ENCODE results near the gene RPS19.

The RPS19 gene

DNA sequence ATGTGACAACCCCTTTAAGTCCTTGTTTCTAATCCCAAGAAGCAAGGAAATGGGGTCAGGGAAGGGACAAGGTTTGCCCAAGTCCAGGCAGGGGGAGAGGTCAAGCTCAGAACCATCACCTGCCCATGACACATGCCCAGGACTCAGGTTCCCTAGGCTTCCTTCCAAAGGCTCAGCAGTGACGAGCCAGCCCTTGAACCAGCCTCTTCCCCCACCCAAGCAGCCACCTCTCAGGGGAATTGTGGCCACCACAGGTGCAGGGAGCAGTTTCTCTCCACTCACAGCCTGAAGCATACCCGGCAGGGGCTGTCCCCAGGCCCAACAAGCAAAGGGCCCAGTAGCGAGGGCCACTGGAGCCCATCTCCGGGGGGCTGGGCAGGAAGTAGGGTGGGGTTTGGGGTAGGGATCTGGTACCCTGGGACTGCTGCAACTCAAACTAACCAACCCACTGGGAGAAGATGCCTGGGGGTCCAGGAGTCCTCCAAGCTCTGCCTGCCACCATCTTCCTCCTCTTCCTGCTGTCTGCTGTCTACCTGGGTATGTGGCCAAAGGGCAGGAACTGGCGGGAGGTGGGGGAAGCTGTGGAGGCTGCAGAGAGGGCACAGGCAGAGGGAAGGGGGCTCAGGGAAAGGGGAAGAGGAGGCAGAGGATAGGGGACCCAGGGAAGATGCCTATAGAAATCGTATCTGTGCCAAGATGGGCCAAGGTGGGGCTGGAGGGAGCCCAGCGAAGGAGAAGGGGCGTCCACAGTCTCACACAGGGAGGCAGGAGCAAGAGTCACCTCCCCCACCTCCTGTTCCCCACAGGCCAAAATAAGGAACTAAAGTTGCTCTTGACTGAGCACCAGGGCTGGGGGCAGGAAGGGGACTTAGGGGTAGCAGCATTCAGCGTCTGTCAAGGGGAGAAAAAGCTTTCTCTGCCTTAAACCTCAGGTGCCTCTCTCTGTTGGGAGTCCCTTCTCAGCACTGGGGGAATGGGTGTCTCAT is 17.1 kb downstream of the RPS19 start, which contains the start of gene CD79A:
CD79A (plus strand) TSS at position 433 of the 986 bp plus-strand sequence; CDS start at position 459, 26 bp downstream.
- Histone ChIP-seq H3K9me3 (ENCODE audit: control insufficient read depth in 2 of 2, low read length in 2 of 2) (no peaks in the 10 kb centered on the region), H3K36me3 (ENCODE audit: control insufficient read depth in 2 of 2, insufficient read depth in 2 of 2, low read length in 2 of 2) (no peaks in the 10 kb centered on the region), H3K9ac (ENCODE audit: low read depth in 1 of 2, low read length in 2 of 2) (peak within 1 kb of the TSS in 1 of 2 donors; percentile 56), H3K4me1 (ENCODE audit: control insufficient read depth in 2 of 2, insufficient read depth in 2 of 2, low read length in 2 of 2) (peaks cover 3 to 19% of the 10 kb centered on the region in 2 donors), H3K4me3 (ENCODE audit: low read length in 2 of 2) (peak within 1 kb of the TSS in 1 of 2 donors; percentile 64), H3K27me3 (ENCODE audit: control insufficient read depth in 2 of 2, insufficient read depth in 2 of 2, low read length in 2 of 2) (no peaks in the 10 kb centered on the region), H3K27ac (ENCODE audit: low read depth in 2 of 2, low read length in 2 of 2) (peak within 1 kb of the TSS; percentile 34 to 79)

DNA sequence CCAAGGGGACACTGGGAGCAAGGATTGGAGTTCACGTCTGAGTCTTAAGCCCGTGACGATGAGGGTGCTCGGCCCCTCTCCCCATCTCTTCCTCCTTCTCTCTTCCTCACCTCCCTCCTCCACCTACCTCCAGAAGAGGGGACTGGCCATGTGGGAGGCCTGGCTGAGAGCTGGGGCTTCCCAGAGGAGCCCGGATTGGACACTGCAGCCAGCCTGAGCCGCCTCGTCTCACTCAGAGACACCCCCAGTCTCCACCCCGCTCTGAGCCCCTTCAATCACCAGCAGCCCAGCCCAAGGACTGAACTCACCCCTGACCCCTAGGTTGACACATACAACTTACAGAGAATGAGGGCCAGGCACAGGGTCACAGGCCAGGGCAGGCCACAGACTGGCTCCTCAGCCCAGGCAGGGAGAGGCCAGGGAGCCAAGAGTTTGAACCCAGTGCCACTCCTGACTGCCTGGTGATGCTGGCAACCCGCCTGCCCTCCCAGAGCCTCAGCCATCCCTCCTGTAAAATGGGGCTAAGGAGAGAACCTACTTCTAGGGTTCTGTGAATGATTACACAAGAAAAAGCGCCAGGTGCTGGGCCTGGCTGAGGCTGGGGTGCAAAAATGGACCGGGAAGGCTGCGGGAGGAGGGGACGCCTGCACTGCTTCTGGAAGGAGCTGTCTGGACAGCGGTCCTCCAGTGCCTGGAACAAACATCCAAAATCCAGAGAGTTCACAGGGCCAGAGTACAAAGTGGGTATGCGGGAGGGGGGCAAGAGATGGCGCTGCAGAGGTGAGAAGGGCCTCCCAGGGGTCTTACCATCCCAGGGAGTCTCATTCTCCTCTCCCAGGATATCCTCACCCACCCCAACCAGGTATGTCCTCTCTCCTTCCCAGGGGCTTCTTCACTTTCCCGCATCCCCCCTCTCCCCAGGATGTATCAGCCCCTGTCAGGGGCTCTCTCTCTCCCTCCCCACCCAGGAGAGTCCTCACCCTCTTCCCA is 18.2 kb downstream of the RPS19 start:
- H3K9ac ChIP-seq (ENCODE audit: low read depth in 1 of 2, low read length in 2 of 2) = peak overlapping the region in 1 of 2 donors; percentile 56
- H3K9me3 ChIP-seq (ENCODE audit: control insufficient read depth in 2 of 2, low read length in 2 of 2) = no peaks in the 10 kb centered on the region
- H3K4me3 ChIP-seq (ENCODE audit: low read length in 2 of 2) = peak overlapping the region in 1 of 2 donors; percentile 64
- peak overlapping the region; percentile 34 to 79 for H3K27ac ChIP-seq (ENCODE audit: low read depth in 2 of 2, low read length in 2 of 2)
- no peaks in the 10 kb centered on the region for H3K27me3 ChIP-seq (ENCODE audit: control insufficient read depth in 2 of 2, insufficient read depth in 2 of 2, low read length in 2 of 2)
- peaks cover 4 to 12% of the 10 kb centered on the region in 2 donors for H3K4me1 ChIP-seq (ENCODE audit: control insufficient read depth in 2 of 2, insufficient read depth in 2 of 2, low read length in 2 of 2)
- no peaks in the 10 kb centered on the region for H3K36me3 ChIP-seq (ENCODE audit: control insufficient read depth in 2 of 2, insufficient read depth in 2 of 2, low read length in 2 of 2)

GRCh38 chr19:41879080-41879479 is 19.0 kb downstream of the RPS19 start:
- no peaks in the 10 kb centered on the region for H3K9me3 ChIP-seq (ENCODE audit: control insufficient read depth in 2 of 2, low read length in 2 of 2)
- peaks cover 9 to 10% of the 10 kb centered on the region in 2 donors for H3K4me1 ChIP-seq (ENCODE audit: control insufficient read depth in 2 of 2, insufficient read depth in 2 of 2, low read length in 2 of 2)
- no peaks in the 10 kb centered on the region for H3K27me3 ChIP-seq (ENCODE audit: control insufficient read depth in 2 of 2, insufficient read depth in 2 of 2, low read length in 2 of 2)
- no peak overlapping the region for H3K9ac ChIP-seq (ENCODE audit: low read depth in 1 of 2, low read length in 2 of 2)
- H3K36me3 ChIP-seq (ENCODE audit: control insufficient read depth in 2 of 2, insufficient read depth in 2 of 2, low read length in 2 of 2) = no peaks in the 10 kb centered on the region
- H3K27ac ChIP-seq (ENCODE audit: low read depth in 2 of 2, low read length in 2 of 2) = no peak overlapping the region
- no peak overlapping the region for H3K4me3 ChIP-seq (ENCODE audit: low read length in 2 of 2)

DNA sequence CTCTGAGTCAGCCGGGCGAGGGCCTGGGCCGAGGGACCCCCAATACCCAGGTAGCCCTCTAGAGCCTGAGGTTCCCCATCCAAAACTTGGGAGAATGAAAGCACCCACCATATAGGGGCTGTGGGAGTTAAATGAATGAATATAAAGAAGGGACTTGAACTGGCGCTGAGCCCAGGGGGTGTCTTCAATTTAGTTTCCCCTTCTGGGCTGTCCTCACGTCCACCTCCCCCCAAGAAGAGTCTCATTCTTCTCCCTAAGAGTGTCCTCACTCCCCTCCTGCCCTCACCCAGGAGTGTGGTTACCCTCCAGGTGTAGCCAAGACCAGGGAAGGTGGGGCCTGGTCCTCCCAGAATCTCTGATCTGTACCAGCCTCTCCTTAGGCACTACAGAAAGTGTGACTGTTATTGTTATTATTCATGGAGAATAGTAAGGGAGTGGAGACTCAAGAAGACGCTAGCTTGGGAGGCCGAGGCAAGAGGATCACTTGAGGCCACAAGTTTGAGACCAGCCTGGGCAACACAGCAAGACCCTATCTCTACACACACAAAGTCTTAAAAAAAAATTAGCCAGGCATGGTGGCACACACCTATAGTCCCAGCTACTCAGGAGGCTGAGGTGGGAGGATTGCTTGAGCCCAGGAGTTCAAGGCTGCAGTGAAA is 19.7 kb downstream of the RPS19 start:
- Histone ChIP-seq H3K4me3 (ENCODE audit: low read length in 2 of 2) (no peak overlapping the region), H3K27ac (ENCODE audit: low read depth in 2 of 2, low read length in 2 of 2) (no peak overlapping the region), H3K9me3 (ENCODE audit: control insufficient read depth in 2 of 2, low read length in 2 of 2) (no peaks in the 10 kb centered on the region), H3K9ac (ENCODE audit: low read depth in 1 of 2, low read length in 2 of 2) (no peak overlapping the region), H3K27me3 (ENCODE audit: control insufficient read depth in 2 of 2, insufficient read depth in 2 of 2, low read length in 2 of 2) (no peaks in the 10 kb centered on the region), H3K36me3 (ENCODE audit: control insufficient read depth in 2 of 2, insufficient read depth in 2 of 2, low read length in 2 of 2) (no peaks in the 10 kb centered on the region), H3K4me1 (ENCODE audit: control insufficient read depth in 2 of 2, insufficient read depth in 2 of 2, low read length in 2 of 2) (peaks cover 12 to 13% of the 10 kb centered on the region in 2 donors)

GRCh38 chr19:41880329-41880708 is 20.3 kb downstream of the RPS19 start:
- Histone ChIP-seq H3K4me3 (ENCODE audit: low read length in 2 of 2) (no peak overlapping the region), H3K4me1 (ENCODE audit: control insufficient read depth in 2 of 2, insufficient read depth in 2 of 2, low read length in 2 of 2) (peaks cover 16 to 17% of the 10 kb centered on the region in 2 donors), H3K27me3 (ENCODE audit: control insufficient read depth in 2 of 2, insufficient read depth in 2 of 2, low read length in 2 of 2) (no peaks in the 10 kb centered on the region), H3K9ac (ENCODE audit: low read depth in 1 of 2, low read length in 2 of 2) (no peak overlapping the region), H3K27ac (ENCODE audit: low read depth in 2 of 2, low read length in 2 of 2) (no peak overlapping the region), H3K36me3 (ENCODE audit: control insufficient read depth in 2 of 2, insufficient read depth in 2 of 2, low read length in 2 of 2) (no peaks in the 10 kb centered on the region), H3K9me3 (ENCODE audit: control insufficient read depth in 2 of 2, low read length in 2 of 2) (no peaks in the 10 kb centered on the region)

DNA sequence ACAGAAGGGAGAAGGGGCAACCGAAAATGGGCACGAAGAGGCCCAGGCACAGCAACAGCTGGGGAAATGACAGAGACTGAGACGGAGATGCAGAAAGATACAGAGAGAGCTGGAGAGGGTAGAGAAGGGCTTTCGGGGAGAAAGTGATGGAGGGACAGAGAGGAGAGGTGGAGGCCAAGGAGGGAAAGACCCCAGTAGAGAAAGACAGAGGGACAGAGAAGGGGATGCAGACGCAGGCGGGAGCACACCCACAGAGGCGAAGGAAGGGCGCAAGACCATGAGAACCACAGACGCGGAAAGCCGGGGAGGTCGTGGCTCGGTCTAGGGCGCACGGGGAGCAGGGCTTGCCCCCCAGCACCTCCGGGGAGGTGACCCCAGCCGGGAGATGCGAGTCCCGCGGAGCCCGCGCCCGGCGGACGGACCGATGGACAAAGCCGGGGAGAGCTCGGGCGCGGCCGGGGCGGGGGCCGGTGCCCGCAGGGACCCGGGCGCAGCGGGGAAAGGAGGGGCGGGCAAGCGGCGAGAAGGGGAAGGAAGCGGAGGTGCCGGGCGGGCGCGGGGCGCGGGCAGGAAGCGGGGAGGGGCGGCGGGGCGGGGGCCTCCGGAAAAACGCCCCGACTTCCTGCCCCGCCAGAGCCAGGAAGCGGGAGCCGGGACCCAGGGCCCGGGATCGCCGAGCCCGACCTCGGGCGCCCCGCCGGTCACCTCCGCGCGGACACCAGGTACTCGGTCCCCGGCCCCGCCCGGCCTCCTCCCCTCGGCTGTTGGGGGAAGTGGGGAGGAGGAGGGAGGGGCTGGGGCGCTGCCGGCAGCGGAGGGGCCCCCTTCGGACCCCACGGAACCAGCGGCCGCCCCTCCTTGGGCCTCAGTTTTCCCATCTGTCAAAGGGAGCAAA is 22.8 kb downstream of the RPS19 start, which contains the start of gene ARHGEF1:
ARHGEF1 (plus strand) TSS at position 617 of the 895 bp plus-strand sequence. CDS start 4,899 bp downstream, outside the sequence.
- peaks cover 28 to 39% of the 10 kb centered on the region in 2 donors for H3K4me1 ChIP-seq (ENCODE audit: control insufficient read depth in 2 of 2, insufficient read depth in 2 of 2, low read length in 2 of 2)
- H3K9me3 ChIP-seq (ENCODE audit: control insufficient read depth in 2 of 2, low read length in 2 of 2) = no peaks in the 10 kb centered on the region
- H3K4me3 ChIP-seq (ENCODE audit: low read length in 2 of 2) = peak within 1 kb of the TSS; percentile 93 to 97
- no peaks in the 10 kb centered on the region for H3K36me3 ChIP-seq (ENCODE audit: control insufficient read depth in 2 of 2, insufficient read depth in 2 of 2, low read length in 2 of 2)
- H3K9ac ChIP-seq (ENCODE audit: low read depth in 1 of 2, low read length in 2 of 2) = peak within 1 kb of the TSS; percentile 92 to 94
- peak within 1 kb of the TSS; percentile 81 to 87 for H3K27ac ChIP-seq (ENCODE audit: low read depth in 2 of 2, low read length in 2 of 2)
- no peaks in the 10 kb centered on the region for H3K27me3 ChIP-seq (ENCODE audit: control insufficient read depth in 2 of 2, insufficient read depth in 2 of 2, low read length in 2 of 2)

DNA sequence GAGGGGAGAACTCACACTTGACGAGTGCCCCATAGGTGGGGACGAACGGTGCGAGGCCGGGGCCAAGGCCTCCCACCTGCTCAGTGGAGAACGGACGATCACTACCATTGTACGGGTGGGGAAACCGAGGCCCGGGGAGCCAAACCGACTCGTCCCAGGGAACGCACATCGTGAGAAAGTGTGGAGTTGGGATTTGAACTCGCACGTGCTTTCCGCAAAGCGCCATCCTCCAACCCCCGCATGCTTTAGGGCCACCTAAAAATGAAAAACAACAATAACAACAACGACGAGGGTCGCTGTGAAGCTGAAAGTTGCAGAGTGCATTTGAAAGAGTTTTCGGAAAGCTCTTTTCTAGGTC is 23.4 kb downstream of the RPS19 start:
- Histone ChIP-seq H3K27ac (ENCODE audit: low read depth in 2 of 2, low read length in 2 of 2) (peak overlapping the region; percentile 81 to 87), H3K4me3 (ENCODE audit: low read length in 2 of 2) (peak overlapping the region; percentile 93 to 97), H3K4me1 (ENCODE audit: control insufficient read depth in 2 of 2, insufficient read depth in 2 of 2, low read length in 2 of 2) (peaks cover 24 to 43% of the 10 kb centered on the region in 2 donors), H3K9me3 (ENCODE audit: control insufficient read depth in 2 of 2, low read length in 2 of 2) (no peaks in the 10 kb centered on the region), H3K27me3 (ENCODE audit: control insufficient read depth in 2 of 2, insufficient read depth in 2 of 2, low read length in 2 of 2) (no peaks in the 10 kb centered on the region), H3K36me3 (ENCODE audit: control insufficient read depth in 2 of 2, insufficient read depth in 2 of 2, low read length in 2 of 2) (no peaks in the 10 kb centered on the region), H3K9ac (ENCODE audit: low read depth in 1 of 2, low read length in 2 of 2) (peak overlapping the region; percentile 92 to 94)

DNA sequence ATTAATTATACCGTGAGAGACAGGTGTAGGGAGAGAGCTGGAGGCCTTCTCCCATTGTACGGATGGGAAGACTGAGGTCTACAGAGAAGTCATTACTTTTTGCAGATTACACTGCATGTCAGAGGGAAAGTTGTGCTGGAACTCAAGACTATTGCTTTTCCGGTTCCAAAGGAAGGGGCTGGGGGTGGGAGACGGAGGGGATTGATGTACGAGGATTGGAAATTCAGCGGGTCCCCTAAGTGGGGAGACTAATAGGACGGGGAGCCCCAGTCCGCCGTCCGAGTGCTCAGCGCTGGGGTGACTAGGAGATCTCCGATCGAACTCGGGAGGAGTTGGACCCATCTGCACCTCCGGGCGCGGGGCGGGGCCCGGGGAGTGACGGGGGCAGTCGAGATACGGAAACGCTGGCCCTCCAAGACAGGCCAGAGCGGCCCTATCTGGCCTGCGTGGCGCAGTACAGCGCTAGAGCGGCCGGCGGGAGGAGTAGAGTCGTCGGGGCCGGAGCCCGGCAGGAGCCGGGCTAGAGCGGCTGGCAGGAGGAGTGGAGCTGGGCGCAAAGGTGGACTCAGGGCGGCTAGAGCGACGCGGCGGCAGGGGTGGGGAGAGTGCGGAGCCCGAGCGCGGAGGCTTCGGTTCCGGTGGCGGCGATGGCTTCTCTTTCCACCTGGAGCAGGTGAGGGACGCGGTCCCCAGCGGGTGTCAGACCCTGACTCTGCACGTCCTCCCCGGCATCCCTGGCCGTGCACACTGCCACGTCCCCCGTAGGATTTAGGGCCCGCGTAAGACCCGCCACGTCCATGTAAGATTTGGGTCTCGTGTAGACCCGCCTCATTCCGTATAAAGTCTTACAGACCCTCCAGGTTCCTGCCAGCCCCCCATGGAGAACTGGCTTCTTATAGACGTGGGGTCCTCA is 24.0 kb downstream of the RPS19 start:
- H3K27me3 ChIP-seq (ENCODE audit: control insufficient read depth in 2 of 2, insufficient read depth in 2 of 2, low read length in 2 of 2) = no peaks in the 10 kb centered on the region
- peaks cover 24 to 43% of the 10 kb centered on the region in 2 donors for H3K4me1 ChIP-seq (ENCODE audit: control insufficient read depth in 2 of 2, insufficient read depth in 2 of 2, low read length in 2 of 2)
- peaks cover 3 to 4% of the 10 kb centered on the region in 2 donors for H3K36me3 ChIP-seq (ENCODE audit: control insufficient read depth in 2 of 2, insufficient read depth in 2 of 2, low read length in 2 of 2)
- peak overlapping the region; percentile 81 to 87 for H3K27ac ChIP-seq (ENCODE audit: low read depth in 2 of 2, low read length in 2 of 2)
- H3K9ac ChIP-seq (ENCODE audit: low read depth in 1 of 2, low read length in 2 of 2) = peak overlapping the region; percentile 92 to 94
- no peaks in the 10 kb centered on the region for H3K9me3 ChIP-seq (ENCODE audit: control insufficient read depth in 2 of 2, low read length in 2 of 2)
- H3K4me3 ChIP-seq (ENCODE audit: low read length in 2 of 2) = peak overlapping the region; percentile 93 to 97

Data from mucosa of rectum (tissue), 2 donors.